GM23338 (cell line): Measurements from ENCODE around the gene CPSF6. TPM values are rescaled to one million over a fixed set of nuclear protein-coding genes. Genes with fewer than 3 reads are reported as not detected.

Experiments used
- ATAC-seq: fragments of 200-7000 bp; cut with Tn5 transposase; 3 replicates; pipeline ENCODE4 v1.9.1; 2020
- DNase-seq: peaks from one replicate; pipeline ENCODE4 v3.0.0-alpha.2; 2015; ENCODE audit warnings: low spot score
- H2AFZ ChIP-seq: fragments of 200-600 bp; sonication (generic); 2 replicates; pipeline ENCODE4 v1.8.0; 2016; ENCODE audit warnings: antibody characterized with exemption, mild to moderate bottlenecking, moderate library complexity
- H3F3A ChIP-seq: fragments of 200-600 bp; sonication (generic); replicated peaks from 2 replicates; pipeline ENCODE4 v1.8.0; 2017; ENCODE audit warnings: antibody characterized with exemption, mixed run types, low read depth
- H3K27ac ChIP-seq: fragments of 200-600 bp; sonication (generic); 2 replicates; pipeline ENCODE4 v1.6.1; 2016; ENCODE audit warnings: low read depth
- H3K27me3 ChIP-seq: fragments of 200-600 bp; sonication (generic); 2 replicates; pipeline ENCODE4 v1.8.0; 2016; ENCODE audit warnings: mild to moderate bottlenecking, mixed run types, moderate library complexity; ENCODE audit not compliant: insufficient read depth
- H3K36me3 ChIP-seq: fragments of 200-600 bp; sonication (generic); 2 replicates; pipeline ENCODE4 v1.8.0; 2016; ENCODE audit warnings: mild to moderate bottlenecking; ENCODE audit not compliant: insufficient read depth
- H3K4me1 ChIP-seq: fragments of 200-600 bp; sonication (generic); 2 replicates; pipeline ENCODE4 v1.8.0; 2016; ENCODE audit warnings: mild to moderate bottlenecking, moderate library complexity; ENCODE audit not compliant: insufficient read depth
- H3K4me2 ChIP-seq: fragments of 200-600 bp; sonication (generic); 2 replicates; pipeline ENCODE4 v1.7.1; 2017; ENCODE audit warnings: mixed run types
- H3K4me3 ChIP-seq: fragments of 200-600 bp; sonication (generic); 2 replicates; pipeline ENCODE4 v1.6.1; 2016; ENCODE audit warnings: mixed run types
- H3K79me2 ChIP-seq: fragments of 200-600 bp; sonication (generic); replicated peaks from 2 replicates; pipeline ENCODE4 v1.8.0; 2017; ENCODE audit warnings: mild to moderate bottlenecking; ENCODE audit not compliant: insufficient read depth
- H3K9me2 ChIP-seq: fragments of 200-600 bp; sonication (generic); 2 replicates; pipeline ENCODE4 v1.8.0; 2017; ENCODE audit not compliant: insufficient read depth
- H4K20me1 ChIP-seq: fragments of 200-600 bp; sonication (generic); replicated peaks from 2 replicates; pipeline ENCODE4 v1.8.0; 2017; ENCODE audit warnings: mild to moderate bottlenecking; ENCODE audit not compliant: insufficient read depth
- H3K27ac Mint-ChIP-seq: 2 replicates; pipeline ENCODE4 v1.8.0; 2020; ENCODE audit warnings: inconsistent platforms, mild to moderate bottlenecking, moderate library complexity, mixed read lengths
- H3K27me3 Mint-ChIP-seq: 3 replicates; pipeline ENCODE4 v1.8.0; 2022; ENCODE audit warnings: low read depth, mild to moderate bottlenecking, moderate library complexity, mixed read lengths, inconsistent platforms; ENCODE audit not compliant: insufficient read depth, poor library complexity
- H3K36me3 Mint-ChIP-seq: 3 replicates; pipeline ENCODE4 v1.8.0; 2021; ENCODE audit warnings: low read depth, mild to moderate bottlenecking, inconsistent platforms, moderate library complexity, mixed read lengths
- H3K4me1 Mint-ChIP-seq: 3 replicates; pipeline ENCODE4 v1.8.0; 2020; ENCODE audit warnings: mild to moderate bottlenecking, inconsistent platforms, mixed read lengths
- H3K4me3 Mint-ChIP-seq: 3 replicates; pipeline ENCODE4 v1.8.0; 2021; ENCODE audit warnings: moderate library complexity, mild to moderate bottlenecking, inconsistent platforms, mixed read lengths
- H3K9me3 Mint-ChIP-seq: 3 replicates; pipeline ENCODE4 v1.8.0; 2020; ENCODE audit warnings: moderate library complexity, mild to moderate bottlenecking, inconsistent platforms, mixed read lengths
- CREB1 ChIP-seq: fragments of 250-450 bp; sonication (Bioruptor Pico); IDR thresholded peaks from 2 replicates; pipeline ENCODE4 v1.5.0; 2020; ENCODE audit warnings: low read depth, mild to moderate bottlenecking, moderate library complexity
- CTCF ChIP-seq, 2 experiments: fragments of 200-600 bp in 1 of 2; sonication (generic) in 1 of 2; conservative IDR thresholded peaks; 2 replicates each; pipeline versions ENCODE4 v1.5.1 to v1.6.1; 2016 to 2017; ENCODE audit warnings: antibody characterized with exemption in 2 of 2, low read depth in 2 of 2, mild to moderate bottlenecking in 2 of 2, moderate library complexity in 1 of 2
- EZH2 ChIP-seq: fragments of 200-600 bp; sonication (generic); IDR thresholded peaks from one replicate; pipeline ENCODE4 v1.8.0; 2017; ENCODE audit warnings: antibody characterized with exemption, mild to moderate bottlenecking, low read depth; ENCODE audit not compliant: unreplicated experiment
- EZH2phosphoT487 ChIP-seq: fragments of 200-600 bp; sonication (generic); IDR thresholded peaks from one replicate; pipeline ENCODE4 v1.8.1; 2018; ENCODE audit warnings: antibody characterized with exemption; ENCODE audit not compliant: unreplicated experiment
- JUNB ChIP-seq: IDR thresholded peaks from one replicate; pipeline ENCODE4 v1.6.1; 2016; ENCODE audit warnings: antibody characterized with exemption; ENCODE audit not compliant: unreplicated experiment
- POLR2AphosphoS5 ChIP-seq: IDR thresholded peaks from 2 replicates; pipeline ENCODE4 v1.6.1; 2016; ENCODE audit warnings: antibody characterized with exemption, low read depth
- STAT1 ChIP-seq: IDR thresholded peaks from one replicate; pipeline ENCODE4 v1.6.1; 2016; ENCODE audit warnings: antibody characterized with exemption; ENCODE audit not compliant: unreplicated experiment
- ZNF114 ChIP-seq: fragments of 250-450 bp; sonication (Bioruptor Pico); IDR thresholded peaks from 2 replicates; pipeline ENCODE4 v1.5.0; 2020; ENCODE audit warnings: mild to moderate bottlenecking, moderate library complexity
- polyA plus RNA-seq: library from polyadenylated mRNA; unstranded; fragments of >200 nt; fragmentation: Nextera tagmentation; extraction: Ambion mirVana; gene quantifications from 2 replicates; pipeline ENCODE4 v1.2.1, GENCODE V29; 2016
- total RNA-seq: library from RNA; depleted of rRNA; stranded (reverse); fragments of >200 nt; shearing (Covaris generic); gene quantifications from 2 replicates; pipeline ENCODE4 v1.2.3, GENCODE V29; 2014
- TF ChIP-seq, protein P1 (sequence below): IDR thresholded peaks from 2 replicates; pipeline ENCODE4 v1.6.1; 2016; ENCODE audit warnings: antibody characterized with exemption
- TF ChIP-seq, protein P2 (sequence below): fragments of 250-450 bp; sonication (Bioruptor Pico); IDR thresholded peaks from 2 replicates; pipeline ENCODE4 v1.5.0; 2020; ENCODE audit warnings: mild to moderate bottlenecking, moderate library complexity
- TF ChIP-seq, protein P3 (sequence below): IDR thresholded peaks from one replicate; pipeline ENCODE4 v1.6.1; 2018; ENCODE audit warnings: antibody characterized with exemption; ENCODE audit not compliant: unreplicated experiment

The CPSF6 gene
- total and polyA plus RNA-seq, 2 experiments from 2014 or later: 80.7 to 136 TPM

GRCh38 chr12:69204191-69204590, 35.2 kb upstream of the CPSF6 start (continued):
- TF ChIP-seq, protein P1, sequence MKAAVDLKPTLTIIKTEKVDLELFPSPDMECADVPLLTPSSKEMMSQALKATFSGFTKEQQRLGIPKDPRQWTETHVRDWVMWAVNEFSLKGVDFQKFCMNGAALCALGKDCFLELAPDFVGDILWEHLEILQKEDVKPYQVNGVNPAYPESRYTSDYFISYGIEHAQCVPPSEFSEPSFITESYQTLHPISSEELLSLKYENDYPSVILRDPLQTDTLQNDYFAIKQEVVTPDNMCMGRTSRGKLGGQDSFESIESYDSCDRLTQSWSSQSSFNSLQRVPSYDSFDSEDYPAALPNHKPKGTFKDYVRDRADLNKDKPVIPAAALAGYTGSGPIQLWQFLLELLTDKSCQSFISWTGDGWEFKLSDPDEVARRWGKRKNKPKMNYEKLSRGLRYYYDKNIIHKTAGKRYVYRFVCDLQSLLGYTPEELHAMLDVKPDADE: no peak
- no peak for TF ChIP-seq CREB1 (CRISPR knock-in tag)
- TF ChIP-seq EZH2phosphoT487: no peak
- no peak for TF ChIP-seq POLR2AphosphoS5

DNA sequence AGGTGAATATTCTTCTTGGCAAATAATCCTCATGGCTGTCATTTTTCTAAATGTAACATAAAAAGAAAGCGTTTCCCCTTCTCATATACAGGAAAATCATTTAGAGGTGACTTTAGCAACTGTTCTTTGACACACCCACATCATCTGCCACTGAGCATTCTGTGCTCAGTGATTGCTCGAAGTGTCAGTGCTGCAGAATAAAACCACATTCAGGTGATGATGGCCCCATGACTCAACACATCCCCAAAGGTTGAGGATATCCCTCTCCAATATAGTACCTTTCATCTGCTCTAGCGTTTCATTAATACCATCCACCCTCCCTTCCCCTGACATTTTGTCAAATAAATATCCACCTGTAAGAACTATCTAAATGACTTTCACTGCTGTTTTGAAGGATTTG, 28.7 kb upstream of the CPSF6 start:
- Histone ChIP-seq H2AFZ (no peak overlapping the region), H3K27ac (no peak overlapping the region), H3K9me2 (no peaks in the 10 kb centered on the region; the same call in 1 of the 2 replicates), H3K36me3 (no peaks in the 10 kb centered on the region), H3K4me3 (no peak overlapping the region), H3K4me2 (no peak overlapping the region), H3K4me1 (no peaks in the 10 kb centered on the region), H3F3A (no peaks in the 10 kb centered on the region), H3K27me3 (no peaks in the 10 kb centered on the region), H4K20me1 (no peaks in the 10 kb centered on the region), H3K79me2 (no peaks in the 10 kb centered on the region)
- H3K4me3 Mint-ChIP-seq: no peak overlapping the region
- DNase-seq (no peak), ATAC-seq (no peak)
- H3K4me1 Mint-ChIP-seq: no peaks in the 10 kb centered on the region
- H3K36me3 Mint-ChIP-seq: no peaks in the 10 kb centered on the region
- H3K27ac Mint-ChIP-seq: no peak overlapping the region
- no peaks in the 10 kb centered on the region; the same call in 2 of the 3 replicates for H3K9me3 Mint-ChIP-seq
- H3K27me3 Mint-ChIP-seq: no peaks in the 10 kb centered on the region
- TF ChIP-seq, protein P1: no peak
- TF ChIP-seq CTCF (conservative IDR thresholded peaks at IDR 0.05; ENCODE audit: low read depth in 2 of 2) (no peak), STAT1 (no peak), EZH2phosphoT487 (no peak), POLR2AphosphoS5 (no peak), EZH2 (no peak), JUNB (no peak), ZNF114 (CRISPR knock-in tag) (no peak), CREB1 (CRISPR knock-in tag) (no peak)
- TF ChIP-seq, protein P2, sequence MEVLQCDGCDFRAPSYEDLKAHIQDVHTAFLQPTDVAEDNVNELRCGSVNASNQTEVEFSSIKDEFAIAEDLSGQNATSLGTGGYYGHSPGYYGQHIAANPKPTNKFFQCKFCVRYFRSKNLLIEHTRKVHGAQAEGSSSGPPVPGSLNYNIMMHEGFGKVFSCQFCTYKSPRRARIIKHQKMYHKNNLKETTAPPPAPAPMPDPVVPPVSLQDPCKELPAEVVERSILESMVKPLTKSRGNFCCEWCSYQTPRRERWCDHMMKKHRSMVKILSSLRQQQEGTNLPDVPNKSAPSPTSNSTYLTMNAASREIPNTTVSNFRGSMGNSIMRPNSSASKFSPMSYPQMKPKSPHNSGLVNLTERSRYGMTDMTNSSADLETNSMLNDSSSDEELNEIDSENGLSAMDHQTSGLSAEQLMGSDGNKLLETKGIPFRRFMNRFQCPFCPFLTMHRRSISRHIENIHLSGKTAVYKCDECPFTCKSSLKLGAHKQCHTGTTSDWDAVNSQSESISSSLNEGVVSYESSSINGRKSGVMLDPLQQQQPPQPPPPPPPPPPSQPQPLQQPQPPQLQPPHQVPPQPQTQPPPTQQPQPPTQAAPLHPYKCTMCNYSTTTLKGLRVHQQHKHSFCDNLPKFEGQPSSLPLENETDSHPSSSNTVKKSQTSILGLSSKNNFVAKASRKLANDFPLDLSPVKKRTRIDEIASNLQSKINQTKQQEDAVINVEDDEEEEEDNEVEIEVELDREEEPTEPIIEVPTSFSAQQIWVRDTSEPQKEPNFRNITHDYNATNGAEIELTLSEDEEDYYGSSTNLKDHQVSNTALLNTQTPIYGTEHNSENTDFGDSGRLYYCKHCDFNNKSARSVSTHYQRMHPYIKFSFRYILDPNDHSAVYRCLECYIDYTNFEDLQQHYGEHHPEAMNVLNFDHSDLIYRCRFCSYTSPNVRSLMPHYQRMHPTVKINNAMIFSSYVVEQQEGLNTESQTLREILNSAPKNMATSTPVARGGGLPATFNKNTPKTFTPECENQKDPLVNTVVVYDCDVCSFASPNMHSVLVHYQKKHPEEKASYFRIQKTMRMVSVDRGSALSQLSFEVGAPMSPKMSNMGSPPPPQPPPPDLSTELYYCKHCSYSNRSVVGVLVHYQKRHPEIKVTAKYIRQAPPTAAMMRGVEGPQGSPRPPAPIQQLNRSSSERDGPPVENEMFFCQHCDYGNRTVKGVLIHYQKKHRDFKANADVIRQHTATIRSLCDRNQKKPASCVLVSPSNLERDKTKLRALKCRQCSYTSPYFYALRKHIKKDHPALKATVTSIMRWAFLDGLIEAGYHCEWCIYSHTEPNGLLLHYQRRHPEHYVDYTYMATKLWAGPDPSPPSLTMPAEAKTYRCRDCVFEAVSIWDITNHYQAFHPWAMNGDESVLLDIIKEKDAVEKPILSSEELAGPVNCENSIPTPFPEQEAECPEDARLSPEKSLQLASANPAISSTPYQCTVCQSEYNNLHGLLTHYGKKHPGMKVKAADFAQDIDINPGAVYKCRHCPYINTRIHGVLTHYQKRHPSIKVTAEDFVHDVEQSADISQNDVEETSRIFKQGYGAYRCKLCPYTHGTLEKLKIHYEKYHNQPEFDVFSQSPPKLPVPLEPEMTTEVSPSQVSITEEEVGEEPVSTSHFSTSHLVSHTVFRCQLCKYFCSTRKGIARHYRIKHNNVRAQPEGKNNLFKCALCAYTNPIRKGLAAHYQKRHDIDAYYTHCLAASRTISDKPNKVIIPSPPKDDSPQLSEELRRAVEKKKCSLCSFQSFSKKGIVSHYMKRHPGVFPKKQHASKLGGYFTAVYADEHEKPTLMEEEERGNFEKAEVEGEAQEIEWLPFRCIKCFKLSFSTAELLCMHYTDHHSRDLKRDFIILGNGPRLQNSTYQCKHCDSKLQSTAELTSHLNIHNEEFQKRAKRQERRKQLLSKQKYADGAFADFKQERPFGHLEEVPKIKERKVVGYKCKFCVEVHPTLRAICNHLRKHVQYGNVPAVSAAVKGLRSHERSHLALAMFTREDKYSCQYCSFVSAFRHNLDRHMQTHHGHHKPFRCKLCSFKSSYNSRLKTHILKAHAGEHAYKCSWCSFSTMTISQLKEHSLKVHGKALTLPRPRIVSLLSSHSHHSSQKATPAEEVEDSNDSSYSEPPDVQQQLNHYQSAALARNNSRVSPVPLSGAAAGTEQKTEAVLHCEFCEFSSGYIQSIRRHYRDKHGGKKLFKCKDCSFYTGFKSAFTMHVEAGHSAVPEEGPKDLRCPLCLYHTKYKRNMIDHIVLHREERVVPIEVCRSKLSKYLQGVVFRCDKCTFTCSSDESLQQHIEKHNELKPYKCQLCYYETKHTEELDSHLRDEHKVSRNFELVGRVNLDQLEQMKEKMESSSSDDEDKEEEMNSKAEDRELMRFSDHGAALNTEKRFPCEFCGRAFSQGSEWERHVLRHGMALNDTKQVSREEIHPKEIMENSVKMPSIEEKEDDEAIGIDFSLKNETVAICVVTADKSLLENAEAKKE (CRISPR knock-in tag): no peak
- TF ChIP-seq, protein P3, sequence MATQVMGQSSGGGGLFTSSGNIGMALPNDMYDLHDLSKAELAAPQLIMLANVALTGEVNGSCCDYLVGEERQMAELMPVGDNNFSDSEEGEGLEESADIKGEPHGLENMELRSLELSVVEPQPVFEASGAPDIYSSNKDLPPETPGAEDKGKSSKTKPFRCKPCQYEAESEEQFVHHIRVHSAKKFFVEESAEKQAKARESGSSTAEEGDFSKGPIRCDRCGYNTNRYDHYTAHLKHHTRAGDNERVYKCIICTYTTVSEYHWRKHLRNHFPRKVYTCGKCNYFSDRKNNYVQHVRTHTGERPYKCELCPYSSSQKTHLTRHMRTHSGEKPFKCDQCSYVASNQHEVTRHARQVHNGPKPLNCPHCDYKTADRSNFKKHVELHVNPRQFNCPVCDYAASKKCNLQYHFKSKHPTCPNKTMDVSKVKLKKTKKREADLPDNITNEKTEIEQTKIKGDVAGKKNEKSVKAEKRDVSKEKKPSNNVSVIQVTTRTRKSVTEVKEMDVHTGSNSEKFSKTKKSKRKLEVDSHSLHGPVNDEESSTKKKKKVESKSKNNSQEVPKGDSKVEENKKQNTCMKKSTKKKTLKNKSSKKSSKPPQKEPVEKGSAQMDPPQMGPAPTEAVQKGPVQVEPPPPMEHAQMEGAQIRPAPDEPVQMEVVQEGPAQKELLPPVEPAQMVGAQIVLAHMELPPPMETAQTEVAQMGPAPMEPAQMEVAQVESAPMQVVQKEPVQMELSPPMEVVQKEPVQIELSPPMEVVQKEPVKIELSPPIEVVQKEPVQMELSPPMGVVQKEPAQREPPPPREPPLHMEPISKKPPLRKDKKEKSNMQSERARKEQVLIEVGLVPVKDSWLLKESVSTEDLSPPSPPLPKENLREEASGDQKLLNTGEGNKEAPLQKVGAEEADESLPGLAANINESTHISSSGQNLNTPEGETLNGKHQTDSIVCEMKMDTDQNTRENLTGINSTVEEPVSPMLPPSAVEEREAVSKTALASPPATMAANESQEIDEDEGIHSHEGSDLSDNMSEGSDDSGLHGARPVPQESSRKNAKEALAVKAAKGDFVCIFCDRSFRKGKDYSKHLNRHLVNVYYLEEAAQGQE: no peak
